IMR-90 (cell line): ENCODE data around the gene MGAT4A. TPM values are rescaled to one million over a fixed set of nuclear protein-coding genes. Genes with fewer than 3 reads are reported as not detected.
A peak's percentile ranks its signal among the peaks of the same experiment; 100 is the strongest.

ENCODE experiments used
- ATAC-seq: fragments of 200-7000 bp; cut with Tn5 transposase; 2 replicates; pipeline ENCODE4 v1.9.1; 2020; ENCODE audit warnings: low read depth, mild to moderate bottlenecking, moderate library complexity
- BruUV-seq: library from RNA; stranded (reverse); fragments of 400-500 nt; replicated peaks from 2 replicates; lab custom pipeline; 2021; lab: Mats Ljungman, UMichigan
- CTCF ChIA-PET: fragments of 300-600 bp; formaldehyde crosslinking; extraction: SDS; loops from one replicate; lab custom pipeline; 2021; ENCODE audit warnings: antibody characterized with exemption; lab: Yijun Ruan, JAX
- POLR2A ChIA-PET: fragments of 300-600 bp; sonication (Branson Sonifier 250); formaldehyde crosslinking; loops from one replicate; lab custom pipeline; 2022; ENCODE audit warnings: antibody characterized with exemption; ENCODE audit not compliant: unreplicated experiment; lab: Charles Lee
- DNase-seq: peaks from one replicate; pipeline ENCODE4 v3.0.0; 2013
- H2AFZ ChIP-seq: replicated peaks from 2 replicates; pipeline ENCODE3; 2013; ENCODE audit warnings: low read length, mild to moderate bottlenecking; ENCODE audit not compliant: poor library complexity
- H2AK5ac ChIP-seq: 2 replicates; pipeline ENCODE4 v1.6.1; 2013; ENCODE audit warnings: low read depth, low read length, inconsistent platforms
- H2AK9ac ChIP-seq: replicated peaks from 2 replicates; pipeline ENCODE3; 2013; ENCODE audit warnings: mild to moderate bottlenecking, low read depth, low read length, moderate library complexity; ENCODE audit not compliant: poor library complexity
- H2BK120ac ChIP-seq: 2 replicates; pipeline ENCODE4 v1.6.1; 2013; ENCODE audit warnings: low read depth, low read length, inconsistent platforms
- H2BK15ac ChIP-seq: 3 replicates; pipeline ENCODE4 v1.6.1; 2013; ENCODE audit warnings: low read depth, low read length, inconsistent platforms
- H2BK20ac ChIP-seq: 2 replicates; pipeline ENCODE4 v1.6.1; 2013; ENCODE audit warnings: low read depth, mild to moderate bottlenecking, inconsistent platforms, low read length, moderate library complexity
- H2BK5ac ChIP-seq: 2 replicates; pipeline ENCODE4 v1.6.1; 2013; ENCODE audit warnings: mild to moderate bottlenecking, low read depth, low read length, inconsistent platforms; ENCODE audit not compliant: poor library complexity, severe bottlenecking
- H3K14ac ChIP-seq: replicated peaks from 2 replicates; pipeline ENCODE4 v1.6.1; 2013; ENCODE audit warnings: low read depth, low read length, inconsistent platforms
- H3K18ac ChIP-seq: 2 replicates; pipeline ENCODE4 v1.6.1; 2013; ENCODE audit warnings: low read depth, low read length, control low read depth
- H3K23ac ChIP-seq: 2 replicates; pipeline ENCODE4 v1.6.1; 2013; ENCODE audit warnings: low read depth, low read length, inconsistent platforms
- H3K27ac ChIP-seq: 2 replicates; pipeline ENCODE4 v1.5.1; 2013; ENCODE audit warnings: mild to moderate bottlenecking, control low read depth, low read length; ENCODE audit not compliant: insufficient read depth
- H3K27me3 ChIP-seq: 2 replicates; pipeline ENCODE4 v1.6.1; 2013; ENCODE audit warnings: low read length; ENCODE audit not compliant: control insufficient read depth, insufficient read depth
- H3K36me3 ChIP-seq: 2 replicates; pipeline ENCODE4 v1.6.1; 2013; ENCODE audit warnings: low read length, mixed read lengths; ENCODE audit not compliant: control insufficient read depth, insufficient read depth
- H3K4ac ChIP-seq: 2 replicates; pipeline ENCODE4 v1.6.1; 2013; ENCODE audit warnings: low read depth, low read length, inconsistent platforms
- H3K4me1 ChIP-seq: 2 replicates; pipeline ENCODE4 v1.6.1; 2013; ENCODE audit warnings: low read length, mixed read lengths; ENCODE audit not compliant: control insufficient read depth, insufficient read depth
- H3K4me2 ChIP-seq: 2 replicates; pipeline ENCODE4 v1.6.1; 2013; ENCODE audit warnings: low read depth, mild to moderate bottlenecking, control low read depth, low read length, moderate library complexity
- H3K4me3 ChIP-seq: 2 replicates; pipeline ENCODE4 v1.5.1; 2013; ENCODE audit warnings: low read depth, mild to moderate bottlenecking, control low read depth, low read length, moderate library complexity; ENCODE audit not compliant: insufficient read depth
- H3K56ac ChIP-seq: 2 replicates; pipeline ENCODE4 v1.6.1; 2013; ENCODE audit warnings: low read length, inconsistent platforms; ENCODE audit not compliant: insufficient read depth; ENCODE audit errors: extremely low read depth
- H3K79me1 ChIP-seq, 2 experiments: 2 replicates each; pipeline ENCODE4 v1.6.1; 2013; ENCODE audit warnings: low read length in 2 of 2, inconsistent platforms in 1 of 2, low read depth in 1 of 2
- H3K9ac ChIP-seq: 2 replicates; pipeline ENCODE4 v1.6.1; 2013; ENCODE audit warnings: low read depth, low read length, control low read depth
- H3K9me1 ChIP-seq: 2 replicates; pipeline ENCODE4 v1.6.1; 2013; ENCODE audit warnings: low read length, inconsistent platforms; ENCODE audit not compliant: insufficient read depth
- H3K9me3 ChIP-seq: 2 replicates; pipeline ENCODE4 v1.6.1; 2013; ENCODE audit warnings: low read length; ENCODE audit not compliant: control insufficient read depth, insufficient read depth
- H4K20me1 ChIP-seq: 2 replicates; pipeline ENCODE4 v1.6.1; 2013; ENCODE audit warnings: low read length, inconsistent platforms; ENCODE audit not compliant: insufficient read depth
- H4K5ac ChIP-seq: 2 replicates; pipeline ENCODE4 v1.6.1; 2013; ENCODE audit warnings: mild to moderate bottlenecking, low read depth, low read length, control low read depth
- H4K8ac ChIP-seq, 2 experiments: 2 replicates each; pipeline ENCODE4 v1.6.1; 2013; ENCODE audit warnings: low read depth in 2 of 2, low read length in 2 of 2, control low read depth in 1 of 2, inconsistent platforms in 1 of 2
- H4K91ac ChIP-seq: 2 replicates; pipeline ENCODE4 v1.6.1; 2013; ENCODE audit warnings: low read depth, low read length, inconsistent platforms; ENCODE audit not compliant: insufficient read depth
- CEBPB ChIP-seq: IDR thresholded peaks from 2 replicates; pipeline ENCODE4 v1.6.1; 2012; ENCODE audit warnings: low read depth, low read length, improper control_type of control experiment
- RAD21 ChIP-seq: IDR thresholded peaks from 2 replicates; pipeline ENCODE4 v1.6.1; 2012; ENCODE audit warnings: low read length, improper control_type of control experiment
- WGBS, 2 experiments: methylation state at CpG; one replicate each; pipeline versions ENCODE4 v1.1.5 to v1.1.7; 2013; ENCODE audit warnings: missing lambda C conversion rate in 2 of 2; ENCODE audit not compliant: insufficient read length in 1 of 2; ENCODE audit errors: extremely low coverage in 2 of 2; 5-methylcytosine and 5-hydroxymethylcytosine counted together
- dilution Hi-C: fragments of 300-500 bp; cut with HindIII; formaldehyde crosslinking; loops from one replicate; pipeline ENCODE4 v1.14.3; 2018; ENCODE audit warnings: low sequenced_read_pairs; ENCODE audit not compliant: unreplicated experiment
- in situ Hi-C: fragments of 300-500 bp; cut with MboI; formaldehyde crosslinking; loops from 3 replicates; pipeline ENCODE4 v1.14.3; 2019; ENCODE audit warnings: low sequenced_read_pairs, inconsistent platforms, mixed read lengths
- intact Hi-C: fragments of 100-400 bp; cut with micrococcal nuclease; formaldehyde crosslinking; loops from 2 replicates; pipeline ENCODE4 v1.10.0; 2022
- polyA plus RNA-seq, 3 experiments: library from polyadenylated mRNA; depleted of rRNA; stranded (reverse); fragments of >200 nt; gene quantifications; 2 replicates each; pipeline ENCODE4 v1.2.3, GENCODE V29; 2012; ENCODE audit warnings: low replicate concordance in 1 of 3
- total RNA-seq: library from RNA; depleted of rRNA; stranded (reverse); fragments of >200 nt; gene quantifications from 2 replicates; pipeline ENCODE4 v1.2.3, GENCODE V29; 2012

The MGAT4A gene
- total and polyA plus RNA-seq, 2 of the 4 experiments (the other 2 are of a cell fraction): under 0.01 TPM; not detected in 1

- Histone ChIP-seq H2AK9ac (no peak overlapping the region), H2BK120ac (no peak overlapping the region), H3K9ac (no peak overlapping the region), H2AK5ac (no peak overlapping the region), H2BK20ac (no peak overlapping the region), H3K27me3 (peaks cover 27% of the 10 kb centered on the region), H3K18ac (no peak overlapping the region), H3K4me1 (peaks cover 2% of the 10 kb centered on the region; the same call in 1 of the 2 replicates), H3K4me2 (no peak overlapping the region), H3K9me3 (no peaks in the 10 kb centered on the region), H3K4ac (no peak overlapping the region), H3K79me1 (no peaks in the 10 kb centered on the region), H3K36me3 (no peaks in the 10 kb centered on the region), H3K23ac (no peak overlapping the region), H4K20me1 (no peaks in the 10 kb centered on the region), H2BK15ac (no peak overlapping the region), H2BK5ac (no peak overlapping the region), H4K8ac (no peak overlapping the region), H3K56ac (no peak overlapping the region), H4K5ac (no peak overlapping the region), H3K14ac (no peak overlapping the region), H3K9me1 (no peaks in the 10 kb centered on the region; the same call in 1 of the 2 replicates), H3K4me3 (no peak overlapping the region), H4K91ac (no peak overlapping the region), H3K27ac (no peak overlapping the region), H2AFZ (no peak overlapping the region)
- intact Hi-C loops (no loop called here), in situ Hi-C loops (no loop called here), dilution Hi-C loops (no loop called here)
- CTCF ChIA-PET: no interaction called here
- WGBS, 2 experiments: no CpG with 5 or more reads among the region's 2 CpGs
- ATAC-seq (no peak), DNase-seq (no peak)
- POLR2A ChIA-PET: no interaction called here
- no TSS peak for BruUV-seq
- no peak for TF ChIP-seq RAD21
- peak; percentile 52 for TF ChIP-seq CEBPB
These were observed 4.1 kb downstream of the MGAT4A start for GRCh38 chr2:98726735-98727368.
